H9 (cell line): Measurements from ENCODE around the gene GGNBP2. TPM values are rescaled to one million over a fixed set of nuclear protein-coding genes. Genes with fewer than 3 reads are reported as not detected.

Source experiments
- DNase-seq: peaks from one replicate; pipeline ENCODE4 v3.0.0-alpha.2; 2017
- H2AFZ ChIP-seq: one replicate; pipeline ENCODE4 v1.6.1; 2013; ENCODE audit warnings: mild to moderate bottlenecking, low read length, control low read depth, moderate library complexity
- H2AK5ac ChIP-seq: 2 replicates; pipeline ENCODE4 v1.6.1; 2013; ENCODE audit warnings: low read length, control low read depth, mixed read lengths; ENCODE audit not compliant: insufficient read length
- H2BK120ac ChIP-seq: one replicate; pipeline ENCODE4 v1.6.1; 2013; ENCODE audit warnings: low read depth, mild to moderate bottlenecking, low read length, control low read depth, inconsistent platforms; ENCODE audit not compliant: poor library complexity, severe bottlenecking
- H2BK12ac ChIP-seq: 2 replicates; pipeline ENCODE4 v1.6.1; 2013; ENCODE audit warnings: low read length, control low read depth, mixed read lengths, low read depth; ENCODE audit not compliant: insufficient read length
- H2BK15ac ChIP-seq: 2 replicates; pipeline ENCODE4 v1.6.1; 2013; ENCODE audit warnings: low read depth, low read length, control low read depth
- H2BK20ac ChIP-seq: one replicate; pipeline ENCODE4 v1.6.1; 2013; ENCODE audit warnings: low read depth, mild to moderate bottlenecking, low read length, control low read depth, inconsistent platforms; ENCODE audit not compliant: poor library complexity, severe bottlenecking
- H2BK5ac ChIP-seq: 2 replicates; pipeline ENCODE4 v1.6.1; 2013; ENCODE audit warnings: low read length, control low read depth, mixed read lengths; ENCODE audit not compliant: insufficient read length
- H3K14ac ChIP-seq: 2 replicates; pipeline ENCODE4 v1.6.1; 2013; ENCODE audit warnings: low read length, control low read depth; ENCODE audit not compliant: insufficient read depth
- H3K18ac ChIP-seq: 2 replicates; pipeline ENCODE4 v1.6.1; 2013; ENCODE audit warnings: low read depth, mild to moderate bottlenecking, mixed read lengths, low read length, control low read depth; ENCODE audit not compliant: insufficient read length
- H3K23ac ChIP-seq: 2 replicates; pipeline ENCODE4 v1.6.1; 2013; ENCODE audit warnings: low read length, control low read depth, mixed read lengths, low read depth; ENCODE audit not compliant: insufficient read length
- H3K23me2 ChIP-seq: 2 replicates; pipeline ENCODE4 v1.6.1; 2013; ENCODE audit warnings: low read depth, mild to moderate bottlenecking, mixed read lengths, low read length, control low read depth; ENCODE audit not compliant: insufficient read length, poor library complexity, severe bottlenecking
- H3K27ac ChIP-seq: 2 replicates; pipeline ENCODE4 v1.5.1; 2013; ENCODE audit warnings: low read length, control low read depth, mixed read lengths, low read depth; ENCODE audit not compliant: insufficient read length
- H3K27me3 ChIP-seq: 2 replicates; pipeline ENCODE4 v1.6.1; 2013; ENCODE audit warnings: low read length, control low read depth, inconsistent platforms; ENCODE audit not compliant: insufficient read depth
- H3K4ac ChIP-seq: 2 replicates; pipeline ENCODE4 v1.6.1; 2013; ENCODE audit warnings: low read depth, mild to moderate bottlenecking, control low read depth, inconsistent platforms, low read length, moderate library complexity
- H3K4me1 ChIP-seq: 2 replicates; pipeline ENCODE4 v1.6.1; 2013; ENCODE audit warnings: low read length, control low read depth, inconsistent platforms; ENCODE audit not compliant: insufficient read depth
- H3K4me2 ChIP-seq: 2 replicates; pipeline ENCODE4 v1.6.1; 2013; ENCODE audit warnings: low read length, control low read depth, mixed read lengths; ENCODE audit not compliant: insufficient read length, insufficient read depth
- H3K56ac ChIP-seq: 2 replicates; pipeline ENCODE4 v1.6.1; 2013; ENCODE audit warnings: low read depth, mild to moderate bottlenecking, mixed read lengths, low read length, control low read depth; ENCODE audit not compliant: insufficient read length
- H3K79me1 ChIP-seq: 2 replicates; pipeline ENCODE4 v1.6.1; 2013; ENCODE audit warnings: low read depth, mild to moderate bottlenecking, moderate library complexity, low read length, control low read depth, inconsistent platforms; ENCODE audit not compliant: insufficient read depth, poor library complexity, severe bottlenecking
- H3K79me2 ChIP-seq: 2 replicates; pipeline ENCODE4 v1.6.1; 2013; ENCODE audit warnings: low read length, control low read depth, inconsistent platforms; ENCODE audit not compliant: insufficient read depth
- H3K9ac ChIP-seq: 2 replicates; pipeline ENCODE4 v1.6.1; 2013; ENCODE audit warnings: low read length, control low read depth, mixed read lengths; ENCODE audit not compliant: insufficient read length; ENCODE audit errors: extremely low read depth
- H3K9me3 ChIP-seq: one replicate; pipeline ENCODE4 v1.6.1; 2013; ENCODE audit warnings: low read depth, low read length, inconsistent platforms; ENCODE audit not compliant: control insufficient read depth
- H3T11ph ChIP-seq: one replicate; pipeline ENCODE4 v1.6.1; 2013; ENCODE audit warnings: mild to moderate bottlenecking, low read length, control low read depth, inconsistent platforms
- H4K20me1 ChIP-seq: one replicate; pipeline ENCODE4 v1.6.1; 2013; ENCODE audit not compliant: control insufficient read depth, insufficient read length, insufficient read depth
- H4K5ac ChIP-seq: 2 replicates; pipeline ENCODE4 v1.6.1; 2013; ENCODE audit warnings: low read depth, mild to moderate bottlenecking, mixed read lengths, low read length, control low read depth; ENCODE audit not compliant: insufficient read length
- H4K8ac ChIP-seq: replicated peaks from 2 replicates; pipeline ENCODE4 v1.6.1; 2013; ENCODE audit warnings: low read length, control low read depth, mixed read lengths, low read depth; ENCODE audit not compliant: insufficient read length
- H4K91ac ChIP-seq: 2 replicates; pipeline ENCODE4 v1.6.1; 2013; ENCODE audit warnings: low read depth, mild to moderate bottlenecking, moderate library complexity, mixed read lengths, low read length, control low read depth; ENCODE audit not compliant: insufficient read length
- H3K27ac Mint-ChIP-seq, 3 experiments: 2 replicates in 2 of 3; 3 replicates in 1 of 3; pipeline ENCODE4 v1.8.0; 2020 to 2021; ENCODE audit warnings: mixed read lengths in 3 of 3, mild to moderate bottlenecking in 1 of 3, moderate library complexity in 1 of 3
- H3K27me3 Mint-ChIP-seq: 2 replicates; pipeline ENCODE4 v1.8.0; 2021; ENCODE audit warnings: low read depth, mild to moderate bottlenecking, moderate library complexity, mixed read lengths
- H3K36me3 Mint-ChIP-seq, 3 experiments: 2 replicates in 2 of 3; 3 replicates in 1 of 3; pipeline ENCODE4 v1.8.0; 2020 to 2021; ENCODE audit warnings: low read depth in 3 of 3, mixed read lengths in 3 of 3; ENCODE audit not compliant: insufficient read depth in 1 of 3
- H3K4me1 Mint-ChIP-seq, 2 experiments: 2 replicates each; pipeline ENCODE4 v1.8.0; 2020; ENCODE audit warnings: mixed read lengths in 2 of 2
- H3K4me3 Mint-ChIP-seq, 2 experiments: 2 replicates in 1 of 2; 3 replicates in 1 of 2; pipeline ENCODE4 v1.8.0; 2020 to 2021; ENCODE audit warnings: mild to moderate bottlenecking in 2 of 2, mixed read lengths in 2 of 2, moderate library complexity in 1 of 2
- H3K9me3 Mint-ChIP-seq, 2 experiments: 2 replicates in 1 of 2; 3 replicates in 1 of 2; pipeline ENCODE4 v1.8.0; 2020; ENCODE audit warnings: mild to moderate bottlenecking in 2 of 2, mixed read lengths in 2 of 2, moderate library complexity in 1 of 2
- WGBS: extraction: QIAGEN DNeasy Blood & Tissue Kit; methylation state at CpG from one replicate; pipeline ENCODE4 v1.1.7; 2013; ENCODE audit warnings: missing lambda C conversion rate, low lambda C conversion rate, mixed read lengths; ENCODE audit not compliant: insufficient read length; ENCODE audit errors: extremely low coverage; 5-methylcytosine and 5-hydroxymethylcytosine counted together
- total RNA-seq: library from RNA; stranded (reverse); gene quantifications from 2 replicates; pipeline ENCODE4 v1.2.1, GENCODE V29; 2021
- TF ChIP-seq, protein P1 (sequence below): fragments of 200-600 bp; sonication (generic); conservative IDR thresholded peaks from 3 replicates; pipeline ENCODE4 v1.8.0; 2021; ENCODE audit warnings: antibody characterized with exemption, mild to moderate bottlenecking

GGNBP2 gene
- total RNA-seq, 1 experiment from 2014 or later = 52.8 TPM

DNA sequence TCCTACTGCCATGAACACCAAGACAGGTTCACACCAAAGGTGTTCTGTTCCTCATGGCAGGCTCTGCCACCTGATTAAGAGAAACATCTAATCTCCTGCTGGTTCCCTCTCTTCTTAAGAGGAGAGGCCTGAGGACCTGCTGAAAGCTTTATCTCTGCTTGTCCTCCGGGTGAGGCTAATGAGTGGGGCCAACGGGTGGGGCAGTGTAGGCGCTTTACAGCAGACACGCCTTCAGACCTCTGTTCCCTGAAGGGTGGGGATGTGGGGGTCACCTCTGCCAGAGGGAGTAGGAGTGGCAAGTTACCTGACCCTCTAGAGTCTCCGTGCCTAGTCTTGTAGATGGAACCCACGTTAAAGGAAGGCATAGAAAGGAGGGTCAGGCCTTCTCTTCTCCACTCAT lies 52.5 kb downstream of the GGNBP2 start:
- Mint-ChIP-seq H3K4me3 (no peak overlapping the region), H3K36me3 (peaks cover 9 to 38% (median 36%) of the 10 kb centered on the region in 3 experiments; a peak in 5 of 7 replicates), H3K27me3 (no peaks in the 10 kb centered on the region; the same call in 1 of the 2 replicates), H3K27ac (no peak overlapping the region), H3K9me3 (no peaks in the 10 kb centered on the region), H3K4me1 (peaks cover 32% of the 10 kb centered on the region in 2 experiments)
- Histone ChIP-seq H3K14ac (no peak overlapping the region), H4K20me1 (no peaks in the 10 kb centered on the region), H3K79me1 (no peaks in the 10 kb centered on the region), H4K8ac (no peak overlapping the region), H3K9me3 (no peaks in the 10 kb centered on the region), H3K4ac (no peak overlapping the region), H3K4me1 (no peaks in the 10 kb centered on the region; the same call in 1 of the 2 replicates), H3T11ph (no peak overlapping the region), H3K9ac (no peak overlapping the region), H2BK120ac (no peak overlapping the region), H3K27ac (no peak overlapping the region), H3K79me2 (no peaks in the 10 kb centered on the region), H3K4me2 (no peak overlapping the region), H3K18ac (no peak overlapping the region), H4K5ac (no peak overlapping the region), H3K56ac (no peak overlapping the region), H4K91ac (no peak overlapping the region), H2AK5ac (no peak overlapping the region), H3K27me3 (no peaks in the 10 kb centered on the region), H2BK5ac (no peak overlapping the region), H3K23ac (no peak overlapping the region), H2BK12ac (no peak overlapping the region), H2AFZ (no peak overlapping the region), H2BK15ac (no peak overlapping the region), H2BK20ac (no peak overlapping the region), H3K23me2 (peaks cover 21% of the 10 kb centered on the region)
- no CpG with 5 or more reads among the region's 6 CpGs for WGBS
- TF ChIP-seq, protein P1, sequence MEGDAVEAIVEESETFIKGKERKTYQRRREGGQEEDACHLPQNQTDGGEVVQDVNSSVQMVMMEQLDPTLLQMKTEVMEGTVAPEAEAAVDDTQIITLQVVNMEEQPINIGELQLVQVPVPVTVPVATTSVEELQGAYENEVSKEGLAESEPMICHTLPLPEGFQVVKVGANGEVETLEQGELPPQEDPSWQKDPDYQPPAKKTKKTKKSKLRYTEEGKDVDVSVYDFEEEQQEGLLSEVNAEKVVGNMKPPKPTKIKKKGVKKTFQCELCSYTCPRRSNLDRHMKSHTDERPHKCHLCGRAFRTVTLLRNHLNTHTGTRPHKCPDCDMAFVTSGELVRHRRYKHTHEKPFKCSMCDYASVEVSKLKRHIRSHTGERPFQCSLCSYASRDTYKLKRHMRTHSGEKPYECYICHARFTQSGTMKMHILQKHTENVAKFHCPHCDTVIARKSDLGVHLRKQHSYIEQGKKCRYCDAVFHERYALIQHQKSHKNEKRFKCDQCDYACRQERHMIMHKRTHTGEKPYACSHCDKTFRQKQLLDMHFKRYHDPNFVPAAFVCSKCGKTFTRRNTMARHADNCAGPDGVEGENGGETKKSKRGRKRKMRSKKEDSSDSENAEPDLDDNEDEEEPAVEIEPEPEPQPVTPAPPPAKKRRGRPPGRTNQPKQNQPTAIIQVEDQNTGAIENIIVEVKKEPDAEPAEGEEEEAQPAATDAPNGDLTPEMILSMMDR = no peak
- no peak for DNase-seq
